GM19372 (cell line): Measurements from ENCODE around the gene TSPAN9.

Source experiments
- ATAC-seq: cut with Tn5 transposase; IDR thresholded peaks from one replicate; pipeline ENCODE4 v1.9.1; 2021; ENCODE audit warnings: mild to moderate bottlenecking, low read depth, moderate library complexity; ENCODE audit not compliant: unreplicated experiment

The TSPAN9 gene

GRCh38 chr12:3281588-3282383 is 204.6 kb downstream of the TSPAN9 start:
- ATAC-seq, result no peak

GRCh38 chr12:3282384-3282670 is 205.1 kb downstream of the TSPAN9 start:
- ATAC-seq, result no peak

GRCh38 chr12:3283137-3283680 is 206.0 kb downstream of the TSPAN9 start:
- ATAC-seq, result no peak

GRCh38 chr12:3284405-3284804 is 207.2 kb downstream of the TSPAN9 start:
- ATAC-seq, result no peak

- no peak for ATAC-seq
Measured at GRCh38 chr12:3285570-3285969, 208.4 kb downstream of the TSPAN9 start.

GRCh38 chr12:3288690-3289089 is 211.5 kb downstream of the TSPAN9 start:
- no peak for ATAC-seq

- no peak for ATAC-seq
Measured at GRCh38 chr12:3289702-3290101, 212.5 kb downstream of the TSPAN9 start.

GRCh38 chr12:3291939-3292338 is 214.8 kb downstream of the TSPAN9 start:
- ATAC-seq, result no peak

- no peak for ATAC-seq
Measured at GRCh38 chr12:3292677-3293412, 215.7 kb downstream of the TSPAN9 start.

GRCh38 chr12:3293446-3294161 is 216.4 kb downstream of the TSPAN9 start:
- ATAC-seq, result no peak

- no peak for ATAC-seq
Measured at GRCh38 chr12:3294481-3294911, 217.3 kb downstream of the TSPAN9 start.

GRCh38 chr12:3295225-3295624 is 218.0 kb downstream of the TSPAN9 start:
- no peak for ATAC-seq

- no peak for ATAC-seq
Measured at GRCh38 chr12:3295646-3296408, 218.6 kb downstream of the TSPAN9 start.

GRCh38 chr12:3296409-3296701 is 219.2 kb downstream of the TSPAN9 start:
- ATAC-seq, result no peak

- ATAC-seq, result no peak
Measured at GRCh38 chr12:3298603-3299002, 221.4 kb downstream of the TSPAN9 start.

GRCh38 chr12:3299929-3300832 is 223.0 kb downstream of the TSPAN9 start:
- peak; percentile 69 for ATAC-seq

GRCh38 chr12:3300833-3301401 is 223.7 kb downstream of the TSPAN9 start:
- ATAC-seq, result peak; percentile 11

- ATAC-seq, result no peak
Measured at GRCh38 chr12:3302401-3303041, 225.3 kb downstream of the TSPAN9 start.
